ENCODE results near the gene APBA1. TPM values are rescaled to one million over a fixed set of nuclear protein-coding genes. Genes with fewer than 3 reads are reported as not detected.

The APBA1 gene
- total and polyA plus RNA-seq, 2 of the 8 experiments (the other 6 are each of a cell fraction or from before 2014, with no cell fraction given), result 0.36 to 0.60 TPM

DNA sequence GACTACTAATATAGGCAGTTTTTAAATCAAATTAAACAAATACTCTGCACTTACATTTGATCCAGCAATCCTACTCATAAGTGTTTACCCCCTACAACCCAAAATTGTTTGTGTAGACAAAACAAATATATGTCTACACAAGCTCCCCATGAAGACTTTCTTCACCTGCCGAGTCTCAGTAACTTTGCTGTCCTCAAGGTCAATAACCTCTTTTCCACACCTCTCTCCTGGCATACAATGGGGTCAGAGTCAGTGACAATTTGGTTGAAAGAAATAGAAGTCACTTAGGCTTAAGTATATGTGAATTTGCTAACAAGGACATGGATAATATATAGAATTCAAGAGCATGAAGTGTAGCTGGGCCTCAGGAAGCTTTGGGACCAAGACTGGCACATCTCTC is 29.1 kb downstream of the APBA1 start:
- WGBS, 2 experiments (ENCODE audit: extremely low coverage in 1 of 2, insufficient coverage in 1 of 2, insufficient read length in 1 of 2, insufficient replicate concordance in 2 of 2, low coverage in 1 of 2, low lambda C conversion rate in 2 of 2, missing lambda C conversion rate in 1 of 2), result 84% methylated on average over 1 of the region's 1 CpG; no CpG with 5 or more reads in 1 of the 2 experiments
- no peak for FAIRE-seq
- no peak for DNase-seq (ENCODE audit: low read depth in 1 of 2, low spot score in 2 of 2)
- Histone ChIP-seq H3K27me3 (replicated peaks in 1 of 4; ENCODE audit: control insufficient read depth in 3 of 4, extremely low read depth in 1 of 4, insufficient read depth in 3 of 4, low read length in 3 of 4) (no peaks in the 10 kb centered on the region), H3K9ac (replicated peaks in 1 of 4; ENCODE audit: extremely low read depth in 1 of 4, low read depth in 3 of 4, low read length in 3 of 4) (no peak overlapping the region), H3K79me2 (ENCODE audit: control insufficient read depth in 1 of 2, insufficient read depth in 2 of 2, low read length in 2 of 2) (no peaks in the 10 kb centered on the region; a peak in 1 of 4 replicates), H3K79me1 (ENCODE audit: low read depth, low read length) (no peaks in the 10 kb centered on the region), H2BK20ac (ENCODE audit: low read length) (no peak overlapping the region), H2AFZ (ENCODE audit: low read length) (no peak overlapping the region), H2AK5ac (ENCODE audit: low read depth, low read length) (no peak overlapping the region), H3K4me3 (ENCODE audit: extremely low read depth in 1 of 4, insufficient read depth in 2 of 4, low read depth in 3 of 4, low read length in 4 of 4) (no peak overlapping the region), H3K56ac (replicated peaks; ENCODE audit: insufficient read length, low read depth, low read length) (no peak overlapping the region), H2BK5ac (ENCODE audit: low read depth, low read length) (no peak overlapping the region), H3K14ac (ENCODE audit: insufficient read length) (no peak overlapping the region), H4K5ac (ENCODE audit: insufficient read length, low read depth, low read length) (no peak overlapping the region), H2BK12ac (ENCODE audit: low read depth, low read length) (no peak overlapping the region), H3K36me3 (ENCODE audit: control insufficient read depth in 2 of 4, insufficient read depth in 4 of 4, low read length in 3 of 4) (no peaks in the 10 kb centered on the region), H2BK120ac (replicated peaks; ENCODE audit: low read depth, low read length) (no peak overlapping the region), H3K18ac (ENCODE audit: extremely low read depth, low read length) (no peak overlapping the region), H3K4me2 (ENCODE audit: insufficient read depth in 1 of 2, low read depth in 2 of 2, low read length in 2 of 2) (no peak overlapping the region), H3K4me1 (replicated peaks in 1 of 4; ENCODE audit: control insufficient read depth in 3 of 4, insufficient read depth in 4 of 4, low read length in 3 of 4) (peaks cover 0 to 3% (median 0%) of the 10 kb centered on the region in 4 experiments; a peak in 1 of 7 replicates), H2BK15ac (ENCODE audit: low read length) (no peak overlapping the region), H4K20me1 (replicated peaks in 1 of 2; ENCODE audit: control insufficient read depth in 1 of 2, insufficient read depth in 2 of 2, low read length in 2 of 2) (no peaks in the 10 kb centered on the region), H3K9me3 (ENCODE audit: insufficient read depth in 2 of 2, low read depth in 1 of 2, low read length in 1 of 2) (no peaks in the 10 kb centered on the region), H3K23me2 (ENCODE audit: low read depth, low read length) (no peaks in the 10 kb centered on the region), H4K8ac (ENCODE audit: extremely low read depth, insufficient read depth, low read length) (no peak overlapping the region), H3K27ac (ENCODE audit: low read depth, low read length) (no peak overlapping the region), H4K91ac (replicated peaks; ENCODE audit: insufficient read length, low read length) (no peak overlapping the region), H3K23ac (ENCODE audit: insufficient read length) (no peak overlapping the region), H3K4ac (replicated peaks; ENCODE audit: insufficient read length, low read depth, low read length) (no peak overlapping the region)
- CTCF ChIA-PET (ENCODE audit: partially characterized antibody), result interaction anchor here (1.0 kb wide), 1 partner anchor 22 kb away, joined by 3 read pairs; no protein-coding TSS in a partner anchor
- POLR2A ChIA-PET (ENCODE audit: partially characterized antibody), result interaction anchor here (1.1 kb wide), 1 partner anchor 18 kb away, joined by 3 read pairs; no protein-coding TSS in a partner anchor
- no peak for TF ChIP-seq PHF8 (conservative IDR thresholded peaks at IDR 0.05; ENCODE audit: low read depth, low read length)
- TF ChIP-seq CREB1 (IDR thresholded peaks at IDR 0.05), result no peak
- no peak for TF ChIP-seq KDM1A (IDR thresholded peaks at IDR 0.05; ENCODE audit: borderline replicate concordance, low read length)
- TF ChIP-seq RXRA (IDR thresholded peaks at IDR 0.05; ENCODE audit: insufficient read depth, low read depth, low read length), result no peak
- TF ChIP-seq TAF7 (optimal IDR thresholded peaks at IDR 0.05; ENCODE audit: borderline replicate concordance, low read depth, low read length), result no peak
- TF ChIP-seq JUND (IDR thresholded peaks at IDR 0.05; ENCODE audit: low read length), result no peak
- TF ChIP-seq TAF1 (IDR thresholded peaks at IDR 0.05; ENCODE audit: low read depth, low read length), result no peak
- TF ChIP-seq, protein P1, sequence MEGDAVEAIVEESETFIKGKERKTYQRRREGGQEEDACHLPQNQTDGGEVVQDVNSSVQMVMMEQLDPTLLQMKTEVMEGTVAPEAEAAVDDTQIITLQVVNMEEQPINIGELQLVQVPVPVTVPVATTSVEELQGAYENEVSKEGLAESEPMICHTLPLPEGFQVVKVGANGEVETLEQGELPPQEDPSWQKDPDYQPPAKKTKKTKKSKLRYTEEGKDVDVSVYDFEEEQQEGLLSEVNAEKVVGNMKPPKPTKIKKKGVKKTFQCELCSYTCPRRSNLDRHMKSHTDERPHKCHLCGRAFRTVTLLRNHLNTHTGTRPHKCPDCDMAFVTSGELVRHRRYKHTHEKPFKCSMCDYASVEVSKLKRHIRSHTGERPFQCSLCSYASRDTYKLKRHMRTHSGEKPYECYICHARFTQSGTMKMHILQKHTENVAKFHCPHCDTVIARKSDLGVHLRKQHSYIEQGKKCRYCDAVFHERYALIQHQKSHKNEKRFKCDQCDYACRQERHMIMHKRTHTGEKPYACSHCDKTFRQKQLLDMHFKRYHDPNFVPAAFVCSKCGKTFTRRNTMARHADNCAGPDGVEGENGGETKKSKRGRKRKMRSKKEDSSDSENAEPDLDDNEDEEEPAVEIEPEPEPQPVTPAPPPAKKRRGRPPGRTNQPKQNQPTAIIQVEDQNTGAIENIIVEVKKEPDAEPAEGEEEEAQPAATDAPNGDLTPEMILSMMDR (IDR thresholded peaks at IDR 0.05; ENCODE audit: control extremely low read depth in 1 of 3, insufficient read depth in 1 of 3, low read depth in 1 of 3, low read length in 3 of 3), result no peak
- no peak for TF ChIP-seq RAD21 (IDR thresholded peaks at IDR 0.05 in 1 of 2, conservative IDR thresholded peaks at IDR 0.05 in 1 of 2; ENCODE audit: low read depth in 2 of 2, low read length in 2 of 2)
- TF ChIP-seq FOSL1 (IDR thresholded peaks at IDR 0.05; ENCODE audit: insufficient read depth, low read depth, low read length), result no peak
- no peak for TF ChIP-seq CBX5 (IDR thresholded peaks at IDR 0.05; ENCODE audit: low read depth, low read length)
- TF ChIP-seq BCL11A (IDR thresholded peaks at IDR 0.05; ENCODE audit: low read depth in 2 of 2, low read length in 2 of 2), result no peak

All from H1 (cell line).